ENCODE measurements around the gene CCDC144A. TPM values are rescaled to one million over a fixed set of nuclear protein-coding genes. Genes with fewer than 3 reads are reported as not detected.
"Not testable (repeated sequence)": the region's sequence is repeated elsewhere in the genome, so short reads cannot be mapped to it uniquely, and the experiment has no call there.

The CCDC144A gene
- total RNA-seq, 2 experiments from 2014 or later = 0.03 to 0.36 TPM

DNA sequence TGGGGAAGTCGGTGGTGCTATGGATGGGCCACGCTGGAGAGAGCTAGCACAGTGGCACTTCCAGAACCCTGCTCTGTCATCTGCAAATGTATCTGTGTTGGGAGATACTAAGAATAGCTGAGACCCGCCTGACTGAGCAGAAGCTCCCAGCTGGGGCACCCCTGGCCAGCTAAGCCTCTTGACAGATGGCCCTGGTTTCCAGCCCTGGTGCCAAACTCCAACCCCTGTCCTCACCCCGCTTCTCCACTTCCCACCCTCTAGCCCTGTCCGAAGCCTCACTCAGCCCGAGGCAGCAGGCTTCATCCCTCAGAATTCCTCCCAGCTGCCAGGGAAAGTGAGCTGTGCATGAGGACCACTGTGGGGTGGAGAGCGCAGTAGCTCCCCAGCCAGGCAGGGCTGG, 124.4 kb downstream of the CCDC144A start:
- no TSS peak for BruUV-seq (replicated peaks)
- Histone ChIP-seq H3K79me2 (ENCODE audit: insufficient read depth, low read depth, low read length) (no peaks in the 10 kb centered on the region), H3K36me3 (ENCODE audit: insufficient read depth, low read length) (no peaks in the 10 kb centered on the region), H3K4me1 (ENCODE audit: insufficient read depth, low read length, poor library complexity, severe bottlenecking) (no peaks in the 10 kb centered on the region), H3K4me3 (ENCODE audit: low read depth, low read length, poor library complexity, severe bottlenecking) (no peak overlapping the region), H3K4me2 (ENCODE audit: low read length) (no peak overlapping the region), H3K9me2 (ENCODE audit: insufficient read depth, low read length) (no peaks in the 10 kb centered on the region), H2AFZ (ENCODE audit: low read length) (no peak overlapping the region), H4K20me1 (ENCODE audit: insufficient read depth, low read length) (no peaks in the 10 kb centered on the region), H3K9me3 (ENCODE audit: low read length) (no peaks in the 10 kb centered on the region), H3K27ac (ENCODE audit: low read depth, low read length, poor library complexity, severe bottlenecking) (no peak overlapping the region)
- no peak for DNase-seq (ENCODE audit: low spot score)
- intact Hi-C loops (cut with micrococcal nuclease; ENCODE audit: unreplicated experiment) = no loop called here
- CTCF ChIA-PET (ENCODE audit: unreplicated experiment) = no interaction called here
- no peak for TF ChIP-seq EZH2phosphoT487 (IDR thresholded peaks at IDR 0.05; ENCODE audit: borderline replicate concordance, low read depth, low read length)
- TF ChIP-seq, protein P1, sequence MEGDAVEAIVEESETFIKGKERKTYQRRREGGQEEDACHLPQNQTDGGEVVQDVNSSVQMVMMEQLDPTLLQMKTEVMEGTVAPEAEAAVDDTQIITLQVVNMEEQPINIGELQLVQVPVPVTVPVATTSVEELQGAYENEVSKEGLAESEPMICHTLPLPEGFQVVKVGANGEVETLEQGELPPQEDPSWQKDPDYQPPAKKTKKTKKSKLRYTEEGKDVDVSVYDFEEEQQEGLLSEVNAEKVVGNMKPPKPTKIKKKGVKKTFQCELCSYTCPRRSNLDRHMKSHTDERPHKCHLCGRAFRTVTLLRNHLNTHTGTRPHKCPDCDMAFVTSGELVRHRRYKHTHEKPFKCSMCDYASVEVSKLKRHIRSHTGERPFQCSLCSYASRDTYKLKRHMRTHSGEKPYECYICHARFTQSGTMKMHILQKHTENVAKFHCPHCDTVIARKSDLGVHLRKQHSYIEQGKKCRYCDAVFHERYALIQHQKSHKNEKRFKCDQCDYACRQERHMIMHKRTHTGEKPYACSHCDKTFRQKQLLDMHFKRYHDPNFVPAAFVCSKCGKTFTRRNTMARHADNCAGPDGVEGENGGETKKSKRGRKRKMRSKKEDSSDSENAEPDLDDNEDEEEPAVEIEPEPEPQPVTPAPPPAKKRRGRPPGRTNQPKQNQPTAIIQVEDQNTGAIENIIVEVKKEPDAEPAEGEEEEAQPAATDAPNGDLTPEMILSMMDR (conservative IDR thresholded peaks at IDR 0.05; ENCODE audit: low read length) = no peak
- POLR2A ChIA-PET = no interaction called here

DNA sequence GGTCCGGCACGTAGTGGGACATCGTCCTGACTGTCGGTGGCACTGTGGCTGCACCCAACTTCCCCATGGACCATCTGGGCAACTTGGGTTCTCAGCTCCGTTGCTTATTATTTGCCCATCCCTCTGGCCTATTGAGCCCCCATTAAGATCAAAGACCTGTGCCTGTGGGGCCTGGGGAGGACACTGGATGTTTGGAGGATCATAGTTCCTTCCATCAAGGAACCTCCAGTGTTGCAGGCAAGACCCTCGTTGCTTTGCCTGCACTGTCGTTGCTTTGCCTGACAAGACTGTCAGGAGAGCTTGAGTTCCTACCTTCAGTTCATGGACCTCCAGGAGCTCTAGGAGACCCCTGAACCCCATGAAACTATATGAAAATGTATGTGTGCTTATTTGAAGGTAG, 127.2 kb downstream of the CCDC144A start:
- Histone ChIP-seq H3K9me3 (ENCODE audit: low read length) (no peaks in the 10 kb centered on the region), H3K36me3 (ENCODE audit: insufficient read depth, low read length) (no peaks in the 10 kb centered on the region), H3K9me2 (ENCODE audit: insufficient read depth, low read length) (no peaks in the 10 kb centered on the region), H4K20me1 (ENCODE audit: insufficient read depth, low read length) (no peaks in the 10 kb centered on the region), H3K4me3 (ENCODE audit: low read depth, low read length, poor library complexity, severe bottlenecking) (no peak overlapping the region), H3K79me2 (ENCODE audit: insufficient read depth, low read depth, low read length) (no peaks in the 10 kb centered on the region), H3K27ac (ENCODE audit: low read depth, low read length, poor library complexity, severe bottlenecking) (no peak overlapping the region), H2AFZ (ENCODE audit: low read length) (no peak overlapping the region), H3K4me2 (ENCODE audit: low read length) (no peak overlapping the region), H3K4me1 (ENCODE audit: insufficient read depth, low read length, poor library complexity, severe bottlenecking) (no peaks in the 10 kb centered on the region)
- DNase-seq (ENCODE audit: low spot score) = no peak
- no TSS peak for BruUV-seq (replicated peaks)
- no peak for TF ChIP-seq EZH2phosphoT487 (IDR thresholded peaks at IDR 0.05; ENCODE audit: borderline replicate concordance, low read depth, low read length)
- TF ChIP-seq, protein P1 (conservative IDR thresholded peaks at IDR 0.05; ENCODE audit: low read length) = no peak
- POLR2A ChIA-PET = no interaction called here
- CTCF ChIA-PET (ENCODE audit: unreplicated experiment) = no interaction called here
- intact Hi-C loops (cut with micrococcal nuclease; ENCODE audit: unreplicated experiment) = no loop called here

DNA sequence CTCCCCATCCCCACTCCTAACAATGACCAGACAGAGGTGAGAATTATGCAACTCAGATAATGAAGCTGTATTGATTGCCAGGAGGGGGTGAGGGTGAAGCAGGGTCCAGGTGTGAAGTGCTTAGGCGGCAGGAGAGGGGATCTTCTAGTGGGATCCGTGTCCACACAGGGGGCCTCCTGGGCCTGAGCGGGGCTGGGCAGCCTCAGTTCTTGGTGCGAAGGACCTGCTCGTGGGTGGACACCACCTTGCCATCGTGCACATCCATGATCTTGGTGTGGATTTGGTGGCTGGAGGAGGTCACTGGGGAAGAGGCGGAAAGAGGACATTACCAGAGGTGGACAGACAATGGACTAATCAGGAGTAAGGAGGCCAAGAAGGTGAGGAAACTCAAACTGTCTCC, 127.9 kb downstream of the CCDC144A start:
- H3K4me1 ChIP-seq (ENCODE audit: insufficient read depth, low read length, poor library complexity, severe bottlenecking); intact Hi-C loops (cut with micrococcal nuclease; ENCODE audit: unreplicated experiment); H4K20me1 ChIP-seq (ENCODE audit: insufficient read depth, low read length); POLR2A ChIA-PET; H3K4me3 ChIP-seq (ENCODE audit: low read depth, low read length, poor library complexity, severe bottlenecking); H3K79me2 ChIP-seq (ENCODE audit: insufficient read depth, low read depth, low read length); BruUV-seq (replicated peaks); H3K36me3 ChIP-seq (ENCODE audit: insufficient read depth, low read length); H2AFZ ChIP-seq (ENCODE audit: low read length); H3K9me2 ChIP-seq (ENCODE audit: insufficient read depth, low read length); H3K27ac ChIP-seq (ENCODE audit: low read depth, low read length, poor library complexity, severe bottlenecking); H3K4me2 ChIP-seq (ENCODE audit: low read length); DNase-seq (ENCODE audit: low spot score); H3K9me3 ChIP-seq (ENCODE audit: low read length); CTCF ChIA-PET (ENCODE audit: unreplicated experiment): not testable (repeated sequence)

All from OCI-LY7 (cell line).